SK-N-MC (cell line): ENCODE measurements around the gene P2RX4.
"Not testable (repeated sequence)": the region's sequence is repeated elsewhere in the genome, so short reads cannot be mapped to it uniquely, and the experiment has no call there.

Experiments used
- EZH2 ChIP-seq: fragments of 200-600 bp; sonication (generic); IDR thresholded peaks from one replicate; pipeline ENCODE4 v1.6.1; 2017; ENCODE audit warnings: antibody characterized with exemption
- POLR2AphosphoS5 ChIP-seq: IDR thresholded peaks from 2 replicates; pipeline ENCODE4 v1.6.1; 2012; ENCODE audit warnings: mild to moderate bottlenecking, low read depth, low read length, borderline replicate concordance

- not testable (repeated sequence) for TF ChIP-seq EZH2, POLR2AphosphoS5
Measured at GRCh38 chr12:121257704-121258449, 47.9 kb downstream of the P2RX4 start.
